HG02973 (cell line): ENCODE measurements around the gene ZNF414.

ENCODE experiments used
- ATAC-seq: cut with Tn5 transposase; IDR thresholded peaks from one replicate; pipeline ENCODE4 v1.9.1; 2021; ENCODE audit warnings: moderate library complexity; ENCODE audit not compliant: unreplicated experiment

Gene ZNF414

DNA sequence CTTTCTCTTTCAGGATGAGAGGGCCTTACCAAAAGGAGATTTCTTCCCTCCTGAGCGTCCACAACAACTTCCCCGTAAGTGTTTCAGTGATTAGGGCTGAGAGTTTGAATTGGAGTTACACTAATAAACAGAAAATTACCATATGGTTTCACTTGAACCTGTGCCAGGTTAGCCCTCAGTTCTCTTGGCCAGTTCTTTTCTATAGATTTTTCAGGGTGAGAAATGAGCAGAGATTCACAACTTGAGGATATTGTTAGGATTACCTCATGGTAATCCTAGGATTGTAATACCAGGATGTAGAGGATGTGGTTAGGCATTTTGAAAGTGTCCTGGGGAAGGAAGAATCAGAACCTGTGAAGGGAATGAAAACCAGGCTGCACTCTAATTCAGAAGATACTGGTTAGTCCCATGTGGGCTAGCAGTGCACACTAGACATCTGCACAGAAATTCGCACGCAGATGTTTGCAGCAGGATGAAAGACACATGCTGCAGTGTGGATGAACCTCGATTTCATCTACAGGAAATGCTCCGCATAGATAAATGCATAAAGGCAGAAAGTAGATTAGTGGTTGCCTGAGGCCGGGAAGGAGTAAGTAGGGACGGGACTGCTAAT lies 45.1 kb downstream of the ZNF414 start:
- no peak for ATAC-seq

DNA sequence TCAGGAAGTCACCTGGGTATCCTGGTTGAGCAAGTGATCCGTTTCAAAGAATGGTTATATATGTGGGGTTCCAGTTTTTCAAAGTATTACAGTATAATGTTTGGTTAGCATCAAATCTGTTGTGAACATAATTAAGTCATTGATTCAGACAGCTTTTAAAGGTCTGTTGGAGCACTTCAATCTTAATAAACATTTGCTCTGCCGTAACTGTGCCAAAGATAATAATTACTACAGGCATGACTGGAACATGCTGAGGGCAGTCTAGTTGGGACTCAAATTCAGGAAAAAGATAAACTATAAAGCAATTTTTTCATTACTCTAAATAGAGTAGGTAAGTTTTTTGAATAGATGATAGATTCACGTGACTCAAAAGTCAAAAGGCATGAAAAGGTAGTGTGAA lies 45.8 kb downstream of the ZNF414 start:
- no peak for ATAC-seq

DNA sequence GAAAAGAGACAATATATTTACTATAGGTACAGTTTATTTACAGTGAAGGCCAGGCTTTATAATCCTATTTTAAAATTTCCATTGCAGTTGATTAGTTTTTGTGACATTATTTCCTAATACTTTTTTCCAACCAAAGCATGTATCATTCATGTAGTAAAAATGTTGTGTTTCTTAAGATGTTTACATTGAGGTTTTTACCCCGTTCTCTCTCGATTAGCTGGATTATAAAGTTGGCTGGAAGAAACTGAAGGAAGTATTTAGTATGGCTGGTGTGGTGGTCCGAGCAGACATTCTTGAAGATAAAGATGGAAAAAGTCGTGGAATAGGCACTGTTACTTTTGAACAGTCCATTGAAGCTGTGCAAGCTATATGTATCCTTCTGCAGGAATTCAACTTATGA lies 47.9 kb downstream of the ZNF414 start:
- no peak for ATAC-seq

DNA sequence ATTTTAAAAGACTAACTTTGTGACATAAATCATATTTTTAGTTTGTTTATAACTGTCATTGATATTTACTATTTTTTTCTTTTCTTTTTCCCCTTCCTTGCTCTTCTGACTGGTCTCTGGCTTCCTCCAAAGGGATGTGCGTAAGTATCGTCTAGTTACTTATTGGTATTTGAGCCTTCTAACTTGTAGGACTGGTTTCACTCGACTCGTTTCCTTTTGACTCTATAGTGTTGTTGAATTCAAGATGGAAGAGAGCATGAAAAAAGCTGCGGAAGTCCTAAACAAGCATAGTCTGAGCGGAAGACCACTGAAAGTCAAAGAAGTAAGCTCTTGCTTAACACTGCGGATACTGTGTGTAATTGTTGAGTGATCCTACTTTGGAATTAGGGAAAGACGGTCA lies 50.6 kb downstream of the ZNF414 start:
- ATAC-seq, result no peak

DNA sequence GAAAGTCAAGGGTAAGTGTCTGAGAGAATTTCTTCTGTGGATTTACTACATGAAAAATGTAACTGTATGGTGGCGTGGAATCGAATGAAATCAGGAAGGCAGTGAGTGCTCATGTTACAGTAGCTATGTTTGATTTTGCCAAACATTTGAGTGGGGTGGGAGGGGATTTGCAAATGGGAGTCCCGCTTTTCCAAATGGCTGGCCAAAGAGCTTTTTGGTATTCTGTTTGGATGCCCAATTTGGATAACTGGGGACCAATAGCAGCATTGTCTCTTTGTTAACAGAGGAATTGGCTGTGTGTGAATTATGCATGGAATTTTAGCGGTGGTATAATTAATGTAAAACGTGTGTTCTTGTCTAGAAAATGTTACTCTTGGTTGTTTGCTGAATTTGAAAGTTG lies 51.4 kb downstream of the ZNF414 start:
- ATAC-seq, result no peak

DNA sequence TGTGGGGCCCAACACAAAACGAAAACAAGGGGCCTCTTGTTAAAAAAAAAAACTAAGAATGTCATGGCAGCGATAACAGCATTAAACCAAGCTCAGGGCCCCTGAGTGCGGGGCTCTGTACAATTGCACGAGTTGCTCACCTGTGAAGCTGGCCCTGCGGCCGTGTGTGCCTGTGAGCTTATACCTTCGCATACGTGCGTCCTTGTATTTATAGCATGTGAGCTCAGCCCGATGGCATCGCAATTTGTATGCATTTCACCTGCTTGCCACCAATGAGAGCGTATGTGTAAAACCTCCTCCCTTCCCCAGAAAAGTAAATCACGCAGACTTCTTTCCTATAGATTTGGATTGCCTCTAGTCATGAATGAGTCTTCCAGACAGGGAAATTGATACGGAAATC lies 52.1 kb downstream of the ZNF414 start:
- no peak for ATAC-seq

DNA sequence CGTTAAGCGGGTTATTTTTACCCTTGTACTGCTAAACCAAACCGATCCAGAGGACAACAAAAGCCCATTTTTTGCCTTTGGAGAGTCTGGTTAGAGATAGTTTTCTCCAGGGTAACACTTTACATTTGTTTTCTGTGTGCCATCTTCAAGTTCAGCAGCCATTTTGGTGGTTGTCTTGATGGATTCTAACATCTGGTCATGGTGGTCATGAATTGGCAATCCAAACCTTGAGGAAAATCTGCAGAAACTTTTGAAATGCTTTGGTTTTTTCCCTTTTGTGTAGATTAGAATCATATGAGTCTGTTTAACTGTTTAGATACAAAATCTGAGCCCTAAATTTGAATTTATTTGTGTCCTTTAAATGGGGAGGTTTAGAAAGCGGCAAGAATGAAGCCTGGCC lies 52.6 kb downstream of the ZNF414 start:
- ATAC-seq, result no peak

DNA sequence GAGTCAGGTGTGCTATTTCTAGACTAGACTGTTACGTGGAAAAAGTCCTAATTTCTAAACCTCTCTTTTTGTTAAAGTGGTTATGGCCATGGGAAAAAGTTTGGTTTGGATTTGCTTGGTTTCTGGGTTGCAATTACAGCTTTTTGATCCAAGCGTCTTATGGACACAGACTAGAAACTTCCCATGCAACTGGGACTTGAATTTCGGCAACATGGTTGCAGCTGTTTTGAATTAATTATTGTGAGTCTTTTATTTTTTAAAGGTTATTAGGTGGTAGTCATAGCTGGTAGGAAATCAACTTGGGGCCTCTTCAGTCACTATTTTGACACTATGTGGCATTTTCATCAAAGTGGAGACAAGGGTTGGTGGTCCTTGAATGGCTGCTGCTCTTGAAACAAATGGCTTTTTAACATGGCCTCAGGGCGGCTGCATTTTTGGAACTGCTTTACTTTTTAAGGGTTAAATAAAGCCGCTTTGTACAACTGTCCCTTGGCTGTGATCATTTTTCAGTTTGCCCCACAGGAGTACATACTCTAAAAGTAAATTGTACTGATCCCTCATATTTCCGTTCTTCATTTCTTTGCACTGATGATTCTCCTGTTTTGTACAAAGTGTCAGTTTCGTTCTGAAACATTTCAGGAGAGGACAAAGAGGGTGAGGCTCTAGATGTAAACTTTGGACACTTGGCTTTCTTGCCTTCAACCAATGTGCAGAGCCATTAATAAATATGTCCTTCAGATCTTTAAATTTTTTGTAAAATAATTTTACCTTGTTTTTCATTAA lies 53.3 kb downstream of the ZNF414 start:
- ATAC-seq, result no peak
